ENCODE data around the gene APP. TPM values are rescaled to one million over a fixed set of nuclear protein-coding genes. Genes with fewer than 3 reads are reported as not detected.

The APP gene
- total and polyA plus RNA-seq, 2 of the 13 experiments (the other 11 are each of a cell fraction or from before 2014, with no cell fraction given): 70.6 to 262 TPM

DNA sequence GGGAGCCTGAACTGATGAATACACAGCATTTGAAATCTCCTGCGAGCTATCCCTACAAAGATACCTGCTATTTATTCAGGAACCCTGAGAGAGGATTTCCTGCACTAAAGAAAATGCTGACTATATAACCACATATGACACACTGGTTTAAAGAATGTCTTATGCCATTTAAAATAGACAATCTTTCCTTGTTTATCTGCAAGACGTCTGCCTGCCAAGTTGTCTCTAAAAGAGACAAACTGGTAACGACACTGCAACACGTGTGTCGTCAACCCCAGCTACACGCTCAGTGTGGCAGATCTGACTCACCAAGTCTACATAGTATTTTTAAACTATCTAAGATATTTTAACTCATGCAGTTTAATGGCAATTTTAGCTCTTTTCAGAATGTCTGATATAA, 42.7 kb downstream of the APP start (continued):
- TF ChIP-seq, protein P1, sequence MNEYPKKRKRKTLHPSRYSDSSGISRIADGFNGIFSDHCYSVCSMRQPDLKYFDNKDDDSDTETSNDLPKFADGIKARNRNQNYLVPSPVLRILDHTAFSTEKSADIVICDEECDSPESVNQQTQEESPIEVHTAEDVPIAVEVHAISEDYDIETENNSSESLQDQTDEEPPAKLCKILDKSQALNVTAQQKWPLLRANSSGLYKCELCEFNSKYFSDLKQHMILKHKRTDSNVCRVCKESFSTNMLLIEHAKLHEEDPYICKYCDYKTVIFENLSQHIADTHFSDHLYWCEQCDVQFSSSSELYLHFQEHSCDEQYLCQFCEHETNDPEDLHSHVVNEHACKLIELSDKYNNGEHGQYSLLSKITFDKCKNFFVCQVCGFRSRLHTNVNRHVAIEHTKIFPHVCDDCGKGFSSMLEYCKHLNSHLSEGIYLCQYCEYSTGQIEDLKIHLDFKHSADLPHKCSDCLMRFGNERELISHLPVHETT (CRISPR knock-in tag; conservative IDR thresholded peaks at IDR 0.05): no peak
- TF ChIP-seq SP5 (CRISPR knock-in tag; IDR thresholded peaks at IDR 0.05; ENCODE audit: borderline replicate concordance, low read depth) (no peak), PITX1 (CRISPR knock-in tag; IDR thresholded peaks at IDR 0.05) (no peak), CHCHD3 (CRISPR knock-in tag; IDR thresholded peaks at IDR 0.05) (no peak), PTBP1 (IDR thresholded peaks at IDR 0.05; ENCODE audit: low read depth, low read length, poor library complexity, severe bottlenecking) (no peak), SIN3A (IDR thresholded peaks at IDR 0.05; ENCODE audit: borderline replicate concordance, low read depth, low read length) (no peak), ZNF142 (CRISPR knock-in tag; IDR thresholded peaks at IDR 0.05) (no peak)
- TF ChIP-seq, protein P2, sequence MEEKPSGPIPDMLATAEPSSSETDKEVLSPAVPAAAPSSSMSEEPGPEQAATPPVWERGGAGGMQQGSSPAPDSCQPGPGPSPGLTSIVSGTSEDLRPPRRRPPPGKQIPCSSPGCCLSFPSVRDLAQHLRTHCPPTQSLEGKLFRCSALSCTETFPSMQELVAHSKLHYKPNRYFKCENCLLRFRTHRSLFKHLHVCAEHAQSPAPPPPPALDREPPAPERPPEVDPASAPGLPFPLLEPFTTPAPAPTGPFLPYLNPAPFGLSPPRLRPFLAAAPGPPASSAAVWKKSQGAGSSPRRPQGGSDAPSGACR (CRISPR knock-in tag; IDR thresholded peaks at IDR 0.05): no peak

Measured in HepG2 (cell line).